Measurements from ENCODE around the gene RNPEPL1. TPM values are rescaled to one million over a fixed set of nuclear protein-coding genes. Genes with fewer than 3 reads are reported as not detected.

Gene RNPEPL1
- polyA plus RNA-seq, 3 donors, result 15.4 to 100 (median 36.4) TPM

DNA sequence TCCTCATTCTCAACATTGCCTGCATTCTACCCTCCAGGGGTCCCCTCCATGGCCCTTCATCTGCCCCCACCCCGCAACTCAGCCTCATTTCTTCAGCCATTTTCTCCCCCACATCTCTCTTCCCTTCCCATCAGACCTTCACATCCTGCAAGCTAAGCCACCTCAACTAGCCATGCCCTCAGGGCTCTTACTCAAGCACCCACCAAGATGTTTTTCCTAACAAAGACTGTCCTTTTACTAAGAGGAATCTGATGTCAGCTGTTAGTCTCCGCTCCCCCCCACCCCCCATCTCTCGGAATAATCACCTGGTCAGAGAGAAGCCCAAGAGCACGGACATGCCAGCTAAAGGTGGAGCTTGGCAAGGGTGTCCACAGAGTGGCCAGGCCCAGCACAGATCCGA lies 13.5 kb downstream of the RNPEPL1 start:
- peaks cover 68% of the 10 kb centered on the region for H3K4me1 Mint-ChIP-seq
- intact Hi-C loops (cut with micrococcal nuclease), result loop anchor here (2.0 to 10.0 kb wide), 3 partner anchors 43 to 557 kb away; partner anchors contain the start of genes GPR35 (in 1 of the 2) and NDUFA10 (in 1 of the 2)
- peaks cover 0 to 3% (median 0%) of the 10 kb centered on the region in 7 donors for H3K9me3 Mint-ChIP-seq
- H3K4me1 ChIP-seq (ENCODE audit: control insufficient read depth in 1 of 2, insufficient read depth in 2 of 2, low read length in 2 of 2), result peaks cover 54 to 68% of the 10 kb centered on the region in 2 donors
- peaks cover 49% of the 10 kb centered on the region for H4K20me1 ChIP-seq (ENCODE audit: insufficient read depth, low read length)
- H3K4me3 Mint-ChIP-seq, result no peak overlapping the region
- peaks cover 37 to 38% of the 10 kb centered on the region in 2 donors for H3K36me3 Mint-ChIP-seq
- H3K27me3 ChIP-seq (ENCODE audit: control insufficient read depth in 2 of 2, insufficient read depth in 2 of 2, low read length in 2 of 2), result no peaks in the 10 kb centered on the region
- no peak for DNase-seq
- no peak overlapping the region for H3K27ac ChIP-seq (ENCODE audit: low read depth in 1 of 2, low read length in 2 of 2)
- H3K79me2 ChIP-seq (ENCODE audit: insufficient read depth, low read length), result peaks cover 76% of the 10 kb centered on the region
- no peak overlapping the region for H3K4me3 ChIP-seq (replicated peaks in 1 of 3; ENCODE audit: low read depth in 2 of 3, low read length in 3 of 3)
- H3K27ac Mint-ChIP-seq, result peak overlapping the region in 5 of 7 donors; percentile 4 to 70 (median 55)
- TF ChIP-seq, protein P1, sequence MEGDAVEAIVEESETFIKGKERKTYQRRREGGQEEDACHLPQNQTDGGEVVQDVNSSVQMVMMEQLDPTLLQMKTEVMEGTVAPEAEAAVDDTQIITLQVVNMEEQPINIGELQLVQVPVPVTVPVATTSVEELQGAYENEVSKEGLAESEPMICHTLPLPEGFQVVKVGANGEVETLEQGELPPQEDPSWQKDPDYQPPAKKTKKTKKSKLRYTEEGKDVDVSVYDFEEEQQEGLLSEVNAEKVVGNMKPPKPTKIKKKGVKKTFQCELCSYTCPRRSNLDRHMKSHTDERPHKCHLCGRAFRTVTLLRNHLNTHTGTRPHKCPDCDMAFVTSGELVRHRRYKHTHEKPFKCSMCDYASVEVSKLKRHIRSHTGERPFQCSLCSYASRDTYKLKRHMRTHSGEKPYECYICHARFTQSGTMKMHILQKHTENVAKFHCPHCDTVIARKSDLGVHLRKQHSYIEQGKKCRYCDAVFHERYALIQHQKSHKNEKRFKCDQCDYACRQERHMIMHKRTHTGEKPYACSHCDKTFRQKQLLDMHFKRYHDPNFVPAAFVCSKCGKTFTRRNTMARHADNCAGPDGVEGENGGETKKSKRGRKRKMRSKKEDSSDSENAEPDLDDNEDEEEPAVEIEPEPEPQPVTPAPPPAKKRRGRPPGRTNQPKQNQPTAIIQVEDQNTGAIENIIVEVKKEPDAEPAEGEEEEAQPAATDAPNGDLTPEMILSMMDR (IDR thresholded peaks at IDR 0.05), result no peak
- no peak overlapping the region for H2AFZ ChIP-seq (ENCODE audit: insufficient read depth, low read depth, low read length, poor library complexity, severe bottlenecking)
- WGBS (ENCODE audit: insufficient coverage), result 97% methylated on average over 3 of the region's 5 CpGs
- no peaks in the 10 kb centered on the region for H3K9me3 ChIP-seq (replicated peaks in 1 of 2; ENCODE audit: control insufficient read depth in 1 of 2, insufficient read depth in 1 of 2, low read length in 2 of 2)
- H3K36me3 ChIP-seq (replicated peaks in 1 of 2; ENCODE audit: control insufficient read depth in 1 of 2, insufficient read depth in 2 of 2, low read length in 2 of 2), result peaks cover 19 to 28% of the 10 kb centered on the region in 2 donors
- H3K27me3 Mint-ChIP-seq (ENCODE audit: low read depth in 3 of 3), result peaks cover 0 to 3% (median 2%) of the 10 kb centered on the region in 3 donors
- no peak overlapping the region for H3K4me2 ChIP-seq (replicated peaks; ENCODE audit: extremely low read depth, low read length, poor library complexity, severe bottlenecking)
- H3K9ac ChIP-seq (ENCODE audit: insufficient read depth, low read length, poor library complexity, severe bottlenecking), result no peak overlapping the region

GRCh38 chr2:240582781-240583180 lies 14.5 kb downstream of the RNPEPL1 start:
- H3K4me3 ChIP-seq (replicated peaks in 1 of 3; ENCODE audit: low read depth in 2 of 3, low read length in 3 of 3), result no peak overlapping the region
- Mint-ChIP-seq H3K27ac (peak overlapping the region in 5 of 7 donors; percentile 50 to 83 (median 55)), H3K4me1 (peaks cover 76% of the 10 kb centered on the region), H3K9me3 (peaks cover 0 to 3% (median 0%) of the 10 kb centered on the region in 7 donors), H3K4me3 (no peak overlapping the region), H3K27me3 (ENCODE audit: low read depth in 3 of 3) (peaks cover 1 to 3% (median 2%) of the 10 kb centered on the region in 3 donors), H3K36me3 (peaks cover 30 to 32% of the 10 kb centered on the region in 2 donors)
- peaks cover 60 to 72% of the 10 kb centered on the region in 2 donors for H3K4me1 ChIP-seq (ENCODE audit: control insufficient read depth in 1 of 2, insufficient read depth in 2 of 2, low read length in 2 of 2)
- H3K27me3 ChIP-seq (ENCODE audit: control insufficient read depth in 2 of 2, insufficient read depth in 2 of 2, low read length in 2 of 2), result no peaks in the 10 kb centered on the region
- peaks cover 9 to 18% of the 10 kb centered on the region in 2 donors for H3K36me3 ChIP-seq (replicated peaks in 1 of 2; ENCODE audit: control insufficient read depth in 1 of 2, insufficient read depth in 2 of 2, low read length in 2 of 2)
- WGBS (ENCODE audit: insufficient coverage), result 100% methylated on average over 1 of the region's 3 CpGs
- H3K9me3 ChIP-seq (replicated peaks in 1 of 2; ENCODE audit: control insufficient read depth in 1 of 2, insufficient read depth in 1 of 2, low read length in 2 of 2), result no peaks in the 10 kb centered on the region
- peaks cover 45% of the 10 kb centered on the region for H4K20me1 ChIP-seq (ENCODE audit: insufficient read depth, low read length)
- no peak overlapping the region for H3K4me2 ChIP-seq (replicated peaks; ENCODE audit: extremely low read depth, low read length, poor library complexity, severe bottlenecking)
- no peak for DNase-seq
- TF ChIP-seq, protein P1 (IDR thresholded peaks at IDR 0.05), result no peak
- H2AFZ ChIP-seq (ENCODE audit: insufficient read depth, low read depth, low read length, poor library complexity, severe bottlenecking), result no peak overlapping the region
- peak overlapping the region in 1 of 2 donors; percentile 22 for H3K27ac ChIP-seq (ENCODE audit: low read depth in 1 of 2, low read length in 2 of 2)
- peaks cover 76% of the 10 kb centered on the region for H3K79me2 ChIP-seq (ENCODE audit: insufficient read depth, low read length)
- intact Hi-C loops (cut with micrococcal nuclease), result loop anchor here (10.0 kb wide), 2 partner anchors 68 to 558 kb away; partner anchors contain the start of gene NDUFA10 (in 1 of the 2)
- no peak overlapping the region for H3K9ac ChIP-seq (ENCODE audit: insufficient read depth, low read length, poor library complexity, severe bottlenecking)

Data from CD14-positive monocyte (primary cell).